ENCODE data around the gene GDNF.
"Not testable (repeated sequence)": the region's sequence is repeated elsewhere in the genome, so short reads cannot be mapped to it uniquely, and the experiment has no call there.

Gene GDNF

GRCh38 chr5:37875051-37875787 is 35.4 kb upstream of the GDNF start:
- no peak overlapping the region for H3K4me3 ChIP-seq (ENCODE audit: low read length)
- DNase-seq (ENCODE audit: low read depth): no peak
- no peak for TF ChIP-seq CTCF (conservative IDR thresholded peaks at IDR 0.05; ENCODE audit: low read depth, low read length)

DNA sequence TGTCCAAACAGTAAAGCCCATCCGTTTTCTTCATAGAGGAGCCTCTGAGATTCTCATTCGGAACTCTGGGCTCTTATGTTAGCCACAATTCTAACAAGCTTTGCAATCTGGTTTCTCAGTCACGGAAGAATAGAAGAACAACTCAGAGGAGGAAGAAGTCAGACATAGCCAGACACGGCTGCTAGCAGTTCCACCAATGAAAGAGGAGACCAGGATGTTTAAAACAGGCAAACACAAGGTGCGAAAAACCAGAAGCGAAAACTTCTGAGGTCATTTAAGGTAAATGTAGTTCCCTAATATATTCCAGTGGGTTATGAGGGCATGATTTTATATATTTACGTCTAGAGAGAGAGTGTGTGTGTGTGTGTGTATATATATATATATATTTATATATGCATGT is 34.1 kb upstream of the GDNF start:
- H3K4me3 ChIP-seq (ENCODE audit: low read length): no peak overlapping the region
- TF ChIP-seq CTCF (conservative IDR thresholded peaks at IDR 0.05; ENCODE audit: low read depth, low read length): no peak
- DNase-seq (ENCODE audit: low read depth): no peak

DNA sequence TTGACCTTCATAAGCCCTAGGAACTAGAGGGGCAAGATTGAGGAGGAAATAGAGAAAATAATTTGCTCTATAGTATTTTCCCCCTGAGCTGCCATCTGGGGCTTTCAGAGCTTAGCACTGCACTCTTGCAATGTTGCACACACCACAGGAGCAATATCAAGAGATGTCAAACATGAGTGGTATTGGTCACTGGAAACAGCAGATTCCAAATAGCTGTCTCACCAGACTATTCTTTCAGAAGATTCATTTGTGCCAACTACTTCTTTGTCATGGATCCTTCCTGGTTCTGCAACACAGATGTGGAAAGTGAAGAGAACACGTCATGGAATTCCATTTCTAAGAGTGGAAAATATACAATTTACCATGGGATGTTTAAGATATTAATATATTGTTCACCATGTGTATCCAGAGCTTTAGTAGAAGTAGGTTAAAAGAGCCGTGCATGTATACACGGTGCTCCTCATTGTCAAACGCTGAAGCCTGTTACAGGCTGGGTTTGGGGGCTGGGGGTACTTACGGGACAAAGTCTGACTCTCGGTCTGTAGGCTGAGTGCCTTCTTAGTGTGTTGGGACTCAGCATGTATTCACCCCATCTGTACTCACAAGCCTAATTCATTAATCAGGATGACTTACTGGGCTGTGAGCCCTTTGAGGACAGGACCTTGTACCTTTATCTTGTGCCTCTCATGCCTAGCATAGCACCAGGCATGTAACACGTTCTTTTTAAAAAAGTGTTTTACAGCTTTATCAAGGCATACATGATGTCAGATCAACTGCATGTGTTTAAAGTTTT is 31.4 kb upstream of the GDNF start:
- DNase-seq (ENCODE audit: low read depth): no peak
- no peak for TF ChIP-seq CTCF (conservative IDR thresholded peaks at IDR 0.05; ENCODE audit: low read depth, low read length)

GRCh38 chr5:37869216-37869615 is 29.4 kb upstream of the GDNF start:
- no peak for DNase-seq (ENCODE audit: low read depth)
- H3K4me3 ChIP-seq (ENCODE audit: low read length): no peak overlapping the region
- TF ChIP-seq CTCF (conservative IDR thresholded peaks at IDR 0.05; ENCODE audit: low read depth, low read length): no peak

More for the DNA sequence above, 31.4 kb upstream of the GDNF start:
- H3K4me3 ChIP-seq (ENCODE audit: low read length): no peak overlapping the region

- TF ChIP-seq CTCF (conservative IDR thresholded peaks at IDR 0.05; ENCODE audit: low read depth, low read length): no peak
- no peak overlapping the region for H3K4me3 ChIP-seq (ENCODE audit: low read length)
- no peak for DNase-seq (ENCODE audit: low read depth)
Observed at GRCh38 chr5:37867654-37868053, 27.8 kb upstream of the GDNF start.

DNA sequence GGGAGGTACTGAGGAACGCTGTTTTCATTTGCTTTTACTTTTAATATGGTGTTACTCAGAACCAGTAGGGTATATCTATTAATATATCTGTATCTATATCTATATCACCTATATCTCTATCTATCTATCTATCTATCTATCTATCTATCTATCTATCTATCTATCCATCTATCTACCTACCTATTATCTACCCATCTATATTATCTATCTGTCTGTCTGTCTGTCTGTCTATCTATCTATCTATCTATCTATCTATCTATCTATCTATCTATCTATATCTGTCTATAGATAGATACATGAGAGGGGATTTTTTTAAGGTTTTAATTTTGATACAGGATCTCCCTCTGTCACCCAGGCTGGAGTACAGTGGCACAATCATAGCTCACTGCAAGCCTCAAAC is 23.1 kb upstream of the GDNF start:
- not testable (repeated sequence) for DNase-seq (ENCODE audit: low read depth)

DNA sequence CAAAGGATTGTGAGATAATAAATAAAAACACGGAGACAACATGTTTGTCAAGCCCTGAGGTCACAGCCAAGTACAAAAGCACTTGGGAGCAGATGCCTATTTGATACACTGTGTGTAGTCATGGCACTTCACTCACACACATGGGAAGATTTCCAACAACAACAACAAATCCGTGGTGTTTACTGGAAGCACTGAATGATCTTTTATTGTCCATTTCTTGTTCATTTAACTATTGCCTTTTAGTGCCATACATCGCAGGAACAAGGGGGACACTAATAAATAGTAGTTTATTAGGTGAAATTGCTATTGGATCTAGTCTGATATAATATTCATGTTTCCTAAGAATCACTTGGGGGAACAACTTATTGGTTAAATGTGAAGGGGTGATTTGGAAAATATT is 20.4 kb upstream of the GDNF start:
- H3K4me3 ChIP-seq (ENCODE audit: low read length): no peak overlapping the region
- DNase-seq (ENCODE audit: low read depth): no peak
- TF ChIP-seq CTCF (conservative IDR thresholded peaks at IDR 0.05; ENCODE audit: low read depth, low read length): no peak

More for the DNA sequence above, 23.1 kb upstream of the GDNF start:
- not testable (repeated sequence) for H3K4me3 ChIP-seq (ENCODE audit: low read length)

Measured in retinal pigment epithelial cell (primary cell).